ENCODE data around the gene KPNA5.
A peak's percentile ranks its signal among the peaks of the same experiment; 100 is the strongest.

The KPNA5 gene

DNA sequence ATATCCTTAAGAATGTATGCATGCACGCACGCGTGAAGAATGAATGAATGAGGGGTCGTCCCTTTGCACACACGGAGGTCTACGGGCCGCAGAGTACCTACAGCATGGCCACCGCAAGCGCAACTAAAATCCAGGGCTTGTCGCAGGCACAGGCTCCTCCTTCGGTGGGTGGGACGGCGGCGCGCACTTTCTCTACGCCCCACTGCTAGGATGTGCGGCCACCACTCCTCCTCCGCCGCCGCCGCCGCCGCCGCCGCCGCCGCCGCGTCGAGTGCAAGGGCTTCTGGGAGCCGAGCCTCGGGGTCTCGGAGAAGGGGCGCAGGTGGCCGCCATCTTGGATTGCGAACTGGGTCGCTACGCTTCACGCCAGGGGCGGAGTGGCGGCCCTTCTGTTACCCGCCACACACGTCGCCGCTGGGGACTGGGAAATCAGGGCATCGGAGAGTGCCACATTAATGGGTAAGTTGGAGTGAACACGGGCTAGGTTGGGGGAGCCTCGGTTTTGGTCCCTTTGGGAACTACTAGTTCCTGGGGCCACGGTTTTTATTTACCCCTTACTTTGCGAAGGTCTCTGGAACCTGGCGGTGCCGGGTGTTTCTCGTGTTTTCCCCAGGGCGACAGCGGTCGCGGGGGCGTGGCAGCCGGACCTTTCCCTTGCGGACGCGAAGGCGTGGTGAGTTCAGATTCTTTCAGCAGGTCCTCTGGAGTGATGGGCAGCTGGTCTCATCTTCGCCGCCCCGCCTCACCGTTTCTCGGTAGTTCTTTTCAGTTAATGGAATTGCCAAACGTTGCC is at the start of gene KPNA5:
TSS of gene KPNA5 (plus strand) at position 332 of the 793 bp plus-strand sequence. CDS start at position 456, 124 bp downstream.
- DNase-seq (ENCODE audit: low read depth) = peak; percentile 89
- H3K4me3 ChIP-seq (ENCODE audit: low read length) = peak within 1 kb of the TSS; percentile 76
- TF ChIP-seq, protein P1, sequence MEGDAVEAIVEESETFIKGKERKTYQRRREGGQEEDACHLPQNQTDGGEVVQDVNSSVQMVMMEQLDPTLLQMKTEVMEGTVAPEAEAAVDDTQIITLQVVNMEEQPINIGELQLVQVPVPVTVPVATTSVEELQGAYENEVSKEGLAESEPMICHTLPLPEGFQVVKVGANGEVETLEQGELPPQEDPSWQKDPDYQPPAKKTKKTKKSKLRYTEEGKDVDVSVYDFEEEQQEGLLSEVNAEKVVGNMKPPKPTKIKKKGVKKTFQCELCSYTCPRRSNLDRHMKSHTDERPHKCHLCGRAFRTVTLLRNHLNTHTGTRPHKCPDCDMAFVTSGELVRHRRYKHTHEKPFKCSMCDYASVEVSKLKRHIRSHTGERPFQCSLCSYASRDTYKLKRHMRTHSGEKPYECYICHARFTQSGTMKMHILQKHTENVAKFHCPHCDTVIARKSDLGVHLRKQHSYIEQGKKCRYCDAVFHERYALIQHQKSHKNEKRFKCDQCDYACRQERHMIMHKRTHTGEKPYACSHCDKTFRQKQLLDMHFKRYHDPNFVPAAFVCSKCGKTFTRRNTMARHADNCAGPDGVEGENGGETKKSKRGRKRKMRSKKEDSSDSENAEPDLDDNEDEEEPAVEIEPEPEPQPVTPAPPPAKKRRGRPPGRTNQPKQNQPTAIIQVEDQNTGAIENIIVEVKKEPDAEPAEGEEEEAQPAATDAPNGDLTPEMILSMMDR (IDR thresholded peaks at IDR 0.05; ENCODE audit: insufficient read depth, low read depth, low read length, missing control alignments) = no peak

DNA sequence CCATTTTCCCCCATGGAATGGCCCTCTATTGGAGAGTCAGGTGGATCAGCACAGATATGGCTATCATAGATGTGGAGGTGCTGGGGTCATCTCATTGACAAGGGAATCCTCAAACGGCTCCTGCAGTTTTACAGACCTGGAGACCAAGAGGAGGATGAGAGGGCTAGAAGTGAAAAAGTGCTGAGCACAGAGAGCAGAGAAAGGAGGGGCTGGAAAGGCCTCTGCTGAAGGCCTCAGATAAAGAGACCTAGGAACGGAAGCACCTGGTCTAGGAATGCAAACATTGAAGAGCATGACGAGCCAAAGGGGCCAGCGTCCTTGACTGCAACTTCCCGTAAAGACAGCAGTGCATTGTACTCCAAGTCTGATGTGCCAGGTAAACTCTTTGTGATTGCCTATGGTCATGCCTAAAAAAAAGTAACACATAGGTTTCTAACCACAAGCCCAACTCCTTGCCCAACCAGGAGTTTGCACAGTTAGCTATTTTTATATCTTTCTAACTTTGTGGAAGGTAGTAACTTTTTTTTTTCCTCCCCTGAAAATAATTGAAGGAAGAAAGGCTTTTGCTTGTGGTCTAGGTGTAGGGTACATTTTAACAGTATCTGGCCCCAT is 49.5 kb upstream of the KPNA5 start:
- DNase-seq (ENCODE audit: low read depth) = no peak
- H3K4me3 ChIP-seq (ENCODE audit: low read length) = no peak overlapping the region
- TF ChIP-seq, protein P1 (IDR thresholded peaks at IDR 0.05; ENCODE audit: insufficient read depth, low read depth, low read length, missing control alignments) = no peak

DNA sequence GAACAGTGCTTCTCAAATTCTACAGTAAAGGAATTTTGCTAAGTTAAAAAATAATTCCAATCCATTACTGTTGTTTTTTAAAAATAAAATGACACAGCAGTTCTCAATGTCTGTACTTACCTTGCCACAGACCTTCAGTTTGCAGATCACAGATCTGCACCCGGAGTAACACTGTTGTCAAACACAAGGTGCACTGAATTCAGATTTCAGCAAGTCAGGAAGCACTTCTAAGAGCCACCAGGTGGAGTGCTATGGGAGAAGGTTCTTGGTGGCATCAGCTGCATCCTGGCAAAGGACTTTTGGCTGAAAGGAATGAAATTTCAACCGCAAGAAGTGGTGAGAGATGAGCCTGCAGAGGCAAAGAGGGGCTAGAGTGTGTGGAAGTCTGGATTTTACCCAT is 47.3 kb upstream of the KPNA5 start:
- no peak overlapping the region for H3K4me3 ChIP-seq (ENCODE audit: low read length)
- TF ChIP-seq, protein P1 (IDR thresholded peaks at IDR 0.05; ENCODE audit: insufficient read depth, low read depth, low read length, missing control alignments) = peak; percentile 50
- DNase-seq (ENCODE audit: low read depth) = no peak

DNA sequence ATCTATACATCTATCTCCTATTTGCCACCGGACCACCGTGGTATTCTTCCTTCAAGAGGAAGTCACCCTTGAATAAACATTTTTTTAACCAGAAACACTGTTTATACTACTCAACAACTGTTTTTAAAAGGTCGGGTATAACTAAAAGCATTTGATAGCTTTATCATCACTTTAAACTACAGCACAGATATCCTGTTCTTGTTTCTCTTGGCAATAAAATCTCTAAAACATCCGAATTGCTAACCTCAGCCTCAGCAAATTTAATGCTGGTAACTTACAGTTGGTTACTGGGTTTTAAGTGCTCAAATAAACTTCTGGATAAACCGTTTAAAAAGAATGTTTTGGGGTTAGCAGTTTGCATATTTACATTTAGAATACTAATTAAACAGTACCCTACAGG is 32.9 kb upstream of the KPNA5 start:
- TF ChIP-seq, protein P1 (IDR thresholded peaks at IDR 0.05; ENCODE audit: insufficient read depth, low read depth, low read length, missing control alignments) = no peak
- no peak for DNase-seq (ENCODE audit: low read depth)
- no peak overlapping the region for H3K4me3 ChIP-seq (ENCODE audit: low read length)

DNA sequence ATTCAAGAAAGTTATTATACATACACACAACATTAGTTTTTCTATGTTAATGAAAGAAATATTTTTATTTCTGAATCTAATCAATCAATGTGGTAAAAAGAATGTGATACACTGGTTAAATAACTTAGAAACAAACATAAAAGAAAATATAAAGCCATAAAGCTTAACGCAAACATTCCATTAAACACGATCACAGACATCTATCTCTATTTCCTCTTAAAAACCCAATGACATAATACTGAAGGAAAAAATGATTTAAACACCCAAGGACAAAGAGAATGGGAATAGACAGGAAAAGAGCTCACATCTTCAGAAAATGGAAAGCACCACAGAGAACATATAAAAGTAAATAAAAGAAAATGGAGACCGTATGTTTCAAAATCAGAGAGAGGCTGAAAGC is 31.9 kb upstream of the KPNA5 start:
- TF ChIP-seq, protein P1 (IDR thresholded peaks at IDR 0.05; ENCODE audit: insufficient read depth, low read depth, low read length, missing control alignments) = no peak
- no peak overlapping the region for H3K4me3 ChIP-seq (ENCODE audit: low read length)

DNA sequence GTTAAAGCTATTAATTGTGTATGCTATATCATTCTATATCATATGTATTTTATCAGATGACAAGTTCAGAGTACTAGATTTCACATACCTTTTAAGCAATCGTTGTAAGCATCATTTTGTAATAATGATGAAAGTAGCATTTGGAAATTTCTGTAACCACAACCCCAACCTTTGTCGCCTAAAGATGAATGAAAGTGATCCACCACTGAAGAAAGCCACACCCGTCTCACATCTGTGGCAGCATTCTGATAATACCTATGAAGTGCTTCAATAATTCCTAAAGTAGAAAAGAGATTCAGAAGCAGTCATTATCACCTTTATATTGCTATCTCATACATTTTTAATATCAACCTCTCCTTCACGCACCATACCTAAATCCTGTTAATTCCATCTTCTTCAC is 29.1 kb upstream of the KPNA5 start:
- H3K4me3 ChIP-seq (ENCODE audit: low read length) = no peak overlapping the region
- DNase-seq (ENCODE audit: low read depth) = no peak
- TF ChIP-seq, protein P1 (IDR thresholded peaks at IDR 0.05; ENCODE audit: insufficient read depth, low read depth, low read length, missing control alignments) = no peak

More for the DNA sequence above, 31.9 kb upstream of the KPNA5 start:
- DNase-seq (ENCODE audit: low read depth) = no peak

All from epithelial cell of esophagus (primary cell).